ENCODE results near the gene SPOCK1. TPM values are rescaled to one million over a fixed set of nuclear protein-coding genes. Genes with fewer than 3 reads are reported as not detected.

The SPOCK1 gene
- total and polyA plus RNA-seq, 3 donors from 2014 or later: 63.8 to 111 (median 101) TPM

DNA sequence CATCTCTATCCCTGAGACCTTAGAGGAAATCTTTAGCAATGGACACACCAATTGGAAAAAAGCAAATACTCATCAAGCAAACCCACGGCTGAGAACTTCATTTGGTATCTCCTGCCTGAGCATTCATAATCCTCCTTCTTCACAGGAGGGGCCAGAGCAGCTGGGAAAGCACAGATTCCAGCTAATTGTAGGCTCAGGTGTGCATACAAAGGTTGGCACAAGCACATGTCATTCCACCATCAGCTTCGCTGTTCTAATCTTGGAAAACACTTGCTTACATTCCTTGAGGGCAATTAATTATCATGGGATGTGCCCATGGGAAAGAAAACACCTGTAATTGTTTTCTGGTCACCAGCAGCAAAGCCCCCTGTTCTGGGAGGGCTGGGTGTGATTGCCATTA lies 376.6 kb downstream of the SPOCK1 start:
- Histone ChIP-seq H3K27me3 (no peaks in the 10 kb centered on the region), H3K4me3 (no peak overlapping the region), H3K27ac (no peak overlapping the region), H3K9me3 (no peaks in the 10 kb centered on the region), H3K4me1 (no peaks in the 10 kb centered on the region), H3K36me3 (ENCODE audit: low read depth, missing control alignments) (no peaks in the 10 kb centered on the region)
- 74 to 96% methylated on average over 2 of the region's 2 CpGs for WGBS, 2 donors
- no peak for TF ChIP-seq POLR2A (IDR thresholded peaks at IDR 0.05)
- TF ChIP-seq, protein P1, sequence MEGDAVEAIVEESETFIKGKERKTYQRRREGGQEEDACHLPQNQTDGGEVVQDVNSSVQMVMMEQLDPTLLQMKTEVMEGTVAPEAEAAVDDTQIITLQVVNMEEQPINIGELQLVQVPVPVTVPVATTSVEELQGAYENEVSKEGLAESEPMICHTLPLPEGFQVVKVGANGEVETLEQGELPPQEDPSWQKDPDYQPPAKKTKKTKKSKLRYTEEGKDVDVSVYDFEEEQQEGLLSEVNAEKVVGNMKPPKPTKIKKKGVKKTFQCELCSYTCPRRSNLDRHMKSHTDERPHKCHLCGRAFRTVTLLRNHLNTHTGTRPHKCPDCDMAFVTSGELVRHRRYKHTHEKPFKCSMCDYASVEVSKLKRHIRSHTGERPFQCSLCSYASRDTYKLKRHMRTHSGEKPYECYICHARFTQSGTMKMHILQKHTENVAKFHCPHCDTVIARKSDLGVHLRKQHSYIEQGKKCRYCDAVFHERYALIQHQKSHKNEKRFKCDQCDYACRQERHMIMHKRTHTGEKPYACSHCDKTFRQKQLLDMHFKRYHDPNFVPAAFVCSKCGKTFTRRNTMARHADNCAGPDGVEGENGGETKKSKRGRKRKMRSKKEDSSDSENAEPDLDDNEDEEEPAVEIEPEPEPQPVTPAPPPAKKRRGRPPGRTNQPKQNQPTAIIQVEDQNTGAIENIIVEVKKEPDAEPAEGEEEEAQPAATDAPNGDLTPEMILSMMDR (IDR thresholded peaks at IDR 0.05): no peak
- intact Hi-C loops (cut with DNase I; ENCODE audit: low total_unique reads): no loop called here
- DNase-seq: no peak

DNA sequence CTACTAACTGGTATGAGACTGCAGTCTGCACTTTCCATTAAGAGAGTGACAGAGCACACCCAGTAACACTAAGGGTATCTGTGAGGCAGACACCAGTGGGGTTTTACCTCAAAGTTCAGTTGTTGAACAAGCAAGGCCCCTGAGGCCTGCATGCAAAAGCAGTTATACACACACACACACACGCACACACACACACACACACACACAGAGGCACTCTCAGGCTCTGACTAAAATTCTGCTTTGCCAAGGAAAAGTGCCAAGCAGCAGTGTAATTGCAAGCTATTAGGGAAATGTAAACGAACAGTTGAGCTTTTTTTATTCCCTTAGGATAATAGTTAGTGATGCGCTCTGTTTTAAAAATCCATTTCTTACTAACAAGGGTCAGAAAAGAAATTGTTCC lies 377.1 kb downstream of the SPOCK1 start:
- H3K4me1 ChIP-seq: no peaks in the 10 kb centered on the region
- no peaks in the 10 kb centered on the region for H3K36me3 ChIP-seq (ENCODE audit: low read depth, missing control alignments)
- no peak for DNase-seq
- intact Hi-C loops (cut with DNase I; ENCODE audit: low total_unique reads): no loop called here
- H3K9me3 ChIP-seq: no peaks in the 10 kb centered on the region
- no peak overlapping the region for H3K27ac ChIP-seq
- no peak overlapping the region for H3K4me3 ChIP-seq
- no peak for TF ChIP-seq POLR2A (IDR thresholded peaks at IDR 0.05)
- TF ChIP-seq, protein P1 (IDR thresholded peaks at IDR 0.05): no peak
- WGBS, 2 donors: 46 to 73% methylated on average over 3 of the region's 3 CpGs
- no peaks in the 10 kb centered on the region for H3K27me3 ChIP-seq

DNA sequence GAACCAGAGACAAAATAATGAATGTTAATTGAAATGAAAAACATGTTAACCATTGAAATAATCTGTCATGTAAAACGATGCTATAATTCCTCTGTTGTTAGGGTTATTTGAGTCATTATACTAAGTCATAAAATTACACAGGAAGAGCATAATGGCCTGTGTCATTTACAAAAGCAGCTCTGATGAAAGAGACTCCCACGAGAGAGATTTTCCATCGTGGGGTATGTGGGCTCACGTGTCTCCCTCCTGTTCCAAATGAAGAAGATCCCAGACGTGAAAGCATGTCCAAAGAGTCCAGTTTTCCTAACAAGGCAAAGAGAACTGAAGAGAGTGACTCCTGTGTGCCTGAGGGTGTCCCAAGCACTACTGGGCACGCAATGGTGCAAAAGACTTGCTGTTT lies 379.8 kb downstream of the SPOCK1 start:
- no peak overlapping the region for H3K27ac ChIP-seq
- H3K4me1 ChIP-seq: no peaks in the 10 kb centered on the region
- WGBS, 2 donors: 73 to 75% methylated on average over 6 of the region's 6 CpGs
- no peak overlapping the region for H3K4me3 ChIP-seq
- no peaks in the 10 kb centered on the region for H3K27me3 ChIP-seq
- no peak for DNase-seq
- no peaks in the 10 kb centered on the region for H3K36me3 ChIP-seq (ENCODE audit: low read depth, missing control alignments)
- H3K9me3 ChIP-seq: no peaks in the 10 kb centered on the region
- TF ChIP-seq, protein P1 (IDR thresholded peaks at IDR 0.05): no peak
- TF ChIP-seq POLR2A (IDR thresholded peaks at IDR 0.05): no peak
- intact Hi-C loops (cut with DNase I; ENCODE audit: low total_unique reads): no loop called here

DNA sequence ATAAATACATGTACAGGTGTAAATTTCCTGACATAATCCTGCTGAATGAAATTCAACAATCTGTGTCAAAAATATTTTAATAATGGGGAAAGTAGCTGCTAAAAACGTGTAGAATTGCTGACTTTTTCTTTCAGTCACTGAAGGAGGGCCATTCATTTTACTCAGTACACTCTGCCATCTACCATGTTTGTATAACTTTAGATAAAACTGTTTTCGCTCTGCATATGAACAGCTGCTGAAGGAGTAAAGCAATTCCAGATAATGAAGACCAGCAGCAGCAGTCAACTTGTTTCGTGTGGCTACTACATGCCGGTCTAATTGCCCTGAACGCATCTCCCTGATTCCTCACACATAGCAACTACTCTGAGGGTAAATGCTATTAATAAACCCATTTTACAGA lies 380.5 kb downstream of the SPOCK1 start:
- Histone ChIP-seq H3K27ac (no peak overlapping the region), H3K27me3 (no peaks in the 10 kb centered on the region), H3K4me1 (no peaks in the 10 kb centered on the region), H3K36me3 (ENCODE audit: low read depth, missing control alignments) (no peaks in the 10 kb centered on the region), H3K9me3 (no peaks in the 10 kb centered on the region), H3K4me3 (no peak overlapping the region)
- no peak for TF ChIP-seq POLR2A (IDR thresholded peaks at IDR 0.05)
- TF ChIP-seq, protein P1 (IDR thresholded peaks at IDR 0.05): no peak
- WGBS, 2 donors: 78% methylated on average over 5 of the region's 5 CpGs
- intact Hi-C loops (cut with DNase I; ENCODE audit: low total_unique reads): no loop called here
- no peak for DNase-seq

DNA sequence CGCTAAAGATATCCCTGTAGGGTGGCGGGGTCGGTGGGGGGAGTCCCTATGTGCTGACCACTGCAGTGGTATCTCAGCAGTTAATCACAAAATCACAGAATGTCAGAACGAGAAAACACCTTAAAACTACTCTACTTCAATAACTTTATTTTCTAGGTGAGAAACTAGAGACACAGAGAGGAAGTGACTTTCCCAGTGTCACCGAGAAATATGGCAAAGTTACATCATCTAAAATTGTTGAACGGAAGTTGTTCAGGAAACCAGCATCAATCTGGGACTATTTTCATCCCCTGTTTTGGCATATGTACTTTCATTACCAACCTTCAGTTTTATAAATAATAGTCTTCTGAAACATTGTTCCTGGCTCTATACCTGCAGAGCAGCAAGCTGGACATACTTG lies 384.0 kb downstream of the SPOCK1 start:
- intact Hi-C loops (cut with DNase I; ENCODE audit: low total_unique reads): no loop called here
- Histone ChIP-seq H3K9me3 (no peaks in the 10 kb centered on the region), H3K4me3 (no peak overlapping the region), H3K27me3 (no peaks in the 10 kb centered on the region), H3K36me3 (ENCODE audit: low read depth, missing control alignments) (no peaks in the 10 kb centered on the region), H3K4me1 (no peaks in the 10 kb centered on the region), H3K27ac (no peak overlapping the region)
- WGBS, 2 donors: 83% methylated on average over 6 of the region's 6 CpGs
- TF ChIP-seq, protein P1 (IDR thresholded peaks at IDR 0.05): no peak
- TF ChIP-seq POLR2A (IDR thresholded peaks at IDR 0.05): no peak
- DNase-seq: no peak
